Activated B cell treated with CpG ODN at 0.5 μM for 24 hours (primary cell): ENCODE measurements around the gene GAPDH. TPM values are rescaled to one million over a fixed set of nuclear protein-coding genes. Genes with fewer than 3 reads are reported as not detected.
"Not testable (repeated sequence)": the region's sequence is repeated elsewhere in the genome, so short reads cannot be mapped to it uniquely, and the experiment has no call there.

Source experiments
- ATAC-seq: fragments of 200-7000 bp; cut with Tn5 transposase; one replicate; pipeline ENCODE4 v1.10.0; 2021; ENCODE audit warnings: low read depth, mild to moderate bottlenecking, moderate library complexity
- CTCF ChIA-PET: fragments of 350-600 bp; sonication (Branson Sonifier 250); formaldehyde crosslinking; loops from one replicate; lab custom pipeline; 2021; ENCODE audit warnings: antibody characterized with exemption; lab: Charles Lee
- POLR2A ChIA-PET: fragments of 350-600 bp; sonication (Branson Sonifier 250); formaldehyde crosslinking; loops from one replicate; lab custom pipeline; 2021; ENCODE audit warnings: antibody characterized with exemption; lab: Charles Lee
- DNase-seq: peaks from one replicate; pipeline ENCODE4 v3.0.0; 2022
- H3K27ac Mint-ChIP-seq: one replicate; pipeline ENCODE4 v1.8.0; 2020; ENCODE audit warnings: mixed read lengths
- H3K27me3 Mint-ChIP-seq: one replicate; pipeline ENCODE4 v1.8.0; 2021; ENCODE audit warnings: mixed read lengths
- H3K36me3 Mint-ChIP-seq: one replicate; pipeline ENCODE4 v1.8.0; 2021; ENCODE audit warnings: low read depth, mixed read lengths
- H3K4me1 Mint-ChIP-seq: one replicate; pipeline ENCODE4 v1.8.0; 2021; ENCODE audit warnings: mixed read lengths
- H3K4me3 Mint-ChIP-seq: one replicate; pipeline ENCODE4 v1.8.0; 2020; ENCODE audit warnings: mild to moderate bottlenecking, mixed read lengths
- H3K9me3 Mint-ChIP-seq: one replicate; pipeline ENCODE4 v1.8.0; 2020; ENCODE audit warnings: mixed read lengths
- CTCF ChIP-seq: fragments of 200-600 bp; IDR thresholded peaks from one replicate; pipeline ENCODE4 v1.8.0; 2022; ENCODE audit warnings: antibody characterized with exemption, mild to moderate bottlenecking
- intact Hi-C: fragments of 100-400 bp; cut with micrococcal nuclease; formaldehyde crosslinking; loops from one replicate; pipeline ENCODE4 v1.15.1; 2024
- total RNA-seq: library from RNA; stranded (reverse); gene quantifications from 2 replicates; pipeline ENCODE4 v1.2.3, GENCODE V29; 2022

The GAPDH gene
- total RNA-seq, 1 donor from 2014 or later: 1,003 TPM

- H3K4me3 Mint-ChIP-seq: no peak overlapping the region
- no peak for ATAC-seq
- POLR2A ChIA-PET: no interaction called here
- peaks cover 84% of the 10 kb centered on the region for H3K36me3 Mint-ChIP-seq
- H3K4me1 Mint-ChIP-seq: no peaks in the 10 kb centered on the region
- no peak for TF ChIP-seq CTCF
- H3K9me3 Mint-ChIP-seq: no peaks in the 10 kb centered on the region
- no peak for DNase-seq
- no peaks in the 10 kb centered on the region for H3K27me3 Mint-ChIP-seq
- intact Hi-C loops: no loop called here
- no peak overlapping the region for H3K27ac Mint-ChIP-seq
- CTCF ChIA-PET: no interaction called here
Measured at GRCh38 chr12:6574576-6575295, 40.4 kb downstream of the GAPDH start.

DNA sequence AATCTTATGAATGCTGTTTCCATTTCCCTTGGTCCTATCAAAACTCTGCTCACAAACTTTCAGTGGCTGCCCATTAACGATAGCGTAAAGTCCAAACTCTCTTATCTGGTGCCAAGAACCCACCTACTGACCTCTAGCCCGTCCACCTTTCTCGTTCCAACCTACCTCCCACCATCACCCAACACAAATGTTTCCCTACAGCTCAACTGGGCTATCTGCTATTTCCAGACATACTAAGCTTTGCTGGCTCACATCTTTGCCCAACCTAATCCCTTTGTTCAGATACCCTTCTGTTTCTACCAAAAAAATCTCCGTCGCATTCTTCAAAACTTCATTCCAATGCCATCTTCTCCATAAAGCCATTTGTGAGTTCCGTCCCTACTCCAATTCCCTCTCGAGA lies 41.3 kb downstream of the GAPDH start:
- no peaks in the 10 kb centered on the region for H3K27me3 Mint-ChIP-seq
- intact Hi-C loops: no loop called here
- no peak for ATAC-seq
- POLR2A ChIA-PET: no interaction called here
- CTCF ChIA-PET: interaction anchor here (0.7 kb wide), 1 partner anchor 108 kb away, joined by 3 read pairs; no protein-coding TSS in a partner anchor
- no peak overlapping the region for H3K27ac Mint-ChIP-seq
- H3K9me3 Mint-ChIP-seq: no peaks in the 10 kb centered on the region
- no peak overlapping the region for H3K4me3 Mint-ChIP-seq
- no peak for DNase-seq
- no peak for TF ChIP-seq CTCF
- no peaks in the 10 kb centered on the region for H3K4me1 Mint-ChIP-seq
- peaks cover 81% of the 10 kb centered on the region for H3K36me3 Mint-ChIP-seq

GRCh38 chr12:6582196-6582595 lies 47.9 kb downstream of the GAPDH start:
- no peaks in the 10 kb centered on the region for H3K4me1 Mint-ChIP-seq
- H3K27ac Mint-ChIP-seq: no peak overlapping the region
- CTCF ChIA-PET: no interaction called here
- no peak overlapping the region for H3K4me3 Mint-ChIP-seq
- H3K9me3 Mint-ChIP-seq: no peaks in the 10 kb centered on the region
- intact Hi-C loops: no loop called here
- DNase-seq: no peak
- POLR2A ChIA-PET: no interaction called here
- no peak for ATAC-seq
- TF ChIP-seq CTCF: no peak
- H3K27me3 Mint-ChIP-seq: no peaks in the 10 kb centered on the region
- H3K36me3 Mint-ChIP-seq: peaks cover 75% of the 10 kb centered on the region

DNA sequence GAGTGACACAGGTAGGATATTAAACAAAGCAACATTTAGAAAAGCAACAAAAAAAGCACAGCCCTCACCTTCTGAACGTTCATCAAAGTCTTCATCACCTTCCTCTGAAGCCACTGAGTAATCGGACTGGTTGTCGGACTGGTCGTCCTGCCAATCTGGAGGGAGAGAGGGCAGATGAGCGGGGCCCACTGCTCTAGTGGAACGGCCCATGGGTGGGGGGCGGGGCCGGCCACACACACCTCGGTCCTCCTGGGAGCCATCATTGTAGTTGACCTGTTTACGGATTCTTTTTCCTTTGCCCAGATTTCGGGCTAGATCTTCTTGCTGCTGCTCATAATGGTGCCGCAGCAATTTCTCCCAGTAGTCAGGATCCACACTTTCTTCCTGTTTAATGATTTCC lies 48.6 kb downstream of the GAPDH start:
- no peak overlapping the region for H3K27ac Mint-ChIP-seq
- no peaks in the 10 kb centered on the region for H3K4me1 Mint-ChIP-seq
- TF ChIP-seq CTCF: no peak
- DNase-seq (no peak), ATAC-seq (no peak)
- H3K27me3 Mint-ChIP-seq: no peaks in the 10 kb centered on the region
- no peak overlapping the region for H3K4me3 Mint-ChIP-seq
- peaks cover 75% of the 10 kb centered on the region for H3K36me3 Mint-ChIP-seq
- CTCF ChIA-PET: interaction anchor here (1.0 kb wide), 1 partner anchor 13 kb away, joined by 3 read pairs; no protein-coding TSS in a partner anchor
- H3K9me3 Mint-ChIP-seq: no peaks in the 10 kb centered on the region
- POLR2A ChIA-PET: no interaction called here
- intact Hi-C loops: no loop called here

DNA sequence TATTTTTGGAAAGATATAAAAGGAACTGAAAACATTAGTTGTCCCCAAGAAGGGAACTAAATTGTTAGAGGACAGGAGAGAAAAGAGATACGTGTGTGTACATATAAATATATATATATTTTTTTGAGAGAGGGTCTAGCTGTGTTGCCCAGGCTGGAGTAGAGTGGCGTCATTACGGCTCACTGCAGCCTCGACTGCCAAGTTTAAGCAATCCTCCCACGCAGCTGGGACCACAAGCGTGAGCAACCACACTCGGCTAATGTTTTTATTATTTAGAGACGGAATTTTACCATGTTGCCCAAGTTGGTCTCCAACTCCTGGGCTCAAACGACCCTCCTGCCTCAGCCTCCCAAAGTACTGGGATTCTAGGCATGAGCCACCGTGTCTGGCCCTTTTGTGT lies 50.0 kb downstream of the GAPDH start:
- peaks cover 77% of the 10 kb centered on the region for H3K36me3 Mint-ChIP-seq
- no peak overlapping the region for H3K4me3 Mint-ChIP-seq
- H3K27me3 Mint-ChIP-seq: no peaks in the 10 kb centered on the region
- intact Hi-C loops: no loop called here
- ChIA-PET CTCF (no interaction called here), POLR2A (interaction anchor here (1.6 kb wide), 1 partner anchor 105 kb away, joined by 10 read pairs; the partner anchor contains the start of gene ZNF384)
- ATAC-seq (no peak), DNase-seq (no peak)
- TF ChIP-seq CTCF: no peak
- H3K4me1 Mint-ChIP-seq: no peaks in the 10 kb centered on the region
- H3K9me3 Mint-ChIP-seq: no peaks in the 10 kb centered on the region
- no peak overlapping the region for H3K27ac Mint-ChIP-seq

DNA sequence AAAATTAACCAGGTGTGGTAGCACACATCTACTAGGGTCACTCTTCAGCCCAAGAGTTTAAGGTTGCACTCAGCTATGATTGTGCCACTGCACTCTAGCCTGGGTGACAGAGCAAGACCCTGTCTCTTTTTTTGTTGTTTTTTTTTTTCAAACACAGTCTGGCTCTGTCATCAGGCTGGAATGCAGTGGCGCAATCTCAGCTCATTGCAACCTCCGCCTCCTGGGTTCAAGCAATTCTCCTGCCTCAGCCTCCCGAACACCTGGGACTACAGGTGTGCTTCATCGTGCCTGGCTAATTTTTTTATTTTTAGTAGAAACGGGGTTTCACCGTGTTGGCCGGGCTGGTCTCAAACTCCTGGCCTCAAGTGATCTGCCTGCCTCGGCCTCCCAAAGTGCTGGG lies 52.3 kb downstream of the GAPDH start:
- POLR2A ChIA-PET: interaction anchor here (1.0 to 1.2 kb wide), 4 partner anchors 9 to 103 kb away, joined by 3 to 9 read pairs (median 4); partner anchors contain the start of genes NOP2 and ZNF384
- H3K4me3 Mint-ChIP-seq, CTCF ChIA-PET: not testable (repeated sequence)

More for the DNA sequence above, 52.3 kb downstream of the GAPDH start:
- peaks cover 77% of the 10 kb centered on the region for H3K36me3 Mint-ChIP-seq
- not testable (repeated sequence) for H3K27me3 Mint-ChIP-seq, H3K9me3 Mint-ChIP-seq, H3K27ac Mint-ChIP-seq, ATAC-seq, DNase-seq, H3K4me1 Mint-ChIP-seq
- intact Hi-C loops: loop anchor here (2.0 kb wide), 1 partner anchor 20 kb away; the partner anchor contains the start of gene CHD4
